GM18526 (cell line): Measurements from ENCODE around the gene TGM1.

Experiments used
- POLR2A ChIP-seq: IDR thresholded peaks from 3 replicates; pipeline ENCODE4 v1.6.1; 2011; ENCODE audit not compliant: insufficient read length; ENCODE audit errors: extremely low read depth

Gene TGM1

GRCh38 chr14:24279301-24280186 is 16.6 kb upstream of the TGM1 start:
- TF ChIP-seq POLR2A, result no peak

GRCh38 chr14:24278424-24278823 is 15.4 kb upstream of the TGM1 start:
- TF ChIP-seq POLR2A, result no peak

DNA sequence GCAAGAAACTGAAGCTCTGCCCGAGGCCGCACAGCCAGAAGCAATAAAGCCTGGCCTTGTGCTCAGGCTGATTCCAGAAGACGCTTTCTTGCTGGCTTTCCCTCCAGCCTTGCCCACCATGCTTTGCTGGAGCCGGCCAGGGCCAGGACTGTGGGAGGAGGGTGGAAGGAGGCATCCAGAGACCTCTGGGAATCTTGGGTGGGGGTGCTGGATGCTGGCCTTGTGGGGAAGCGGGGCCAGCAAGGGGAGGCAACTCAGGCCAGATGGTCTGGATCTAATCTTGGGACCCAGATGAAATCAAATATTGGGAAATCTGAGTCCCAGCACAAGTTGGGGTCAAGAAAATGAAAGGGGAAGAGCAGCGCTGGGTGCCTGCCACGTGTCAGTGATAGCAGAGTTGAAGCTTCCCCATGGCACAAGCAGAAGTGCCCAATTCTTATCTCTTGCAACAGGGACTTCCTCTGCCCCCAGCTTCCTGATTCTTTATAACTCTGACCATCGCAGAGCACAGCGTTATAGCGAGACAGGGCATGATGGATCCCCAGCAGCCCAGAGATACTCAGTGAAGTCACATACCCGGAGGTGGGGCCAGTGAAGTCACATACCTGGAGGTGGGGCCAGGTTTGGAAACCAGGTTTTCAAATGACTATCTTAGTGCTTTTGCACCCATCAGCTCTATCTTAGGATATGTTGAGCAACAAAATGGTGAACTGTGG is 14.8 kb upstream of the TGM1 start:
- TF ChIP-seq POLR2A, result no peak

DNA sequence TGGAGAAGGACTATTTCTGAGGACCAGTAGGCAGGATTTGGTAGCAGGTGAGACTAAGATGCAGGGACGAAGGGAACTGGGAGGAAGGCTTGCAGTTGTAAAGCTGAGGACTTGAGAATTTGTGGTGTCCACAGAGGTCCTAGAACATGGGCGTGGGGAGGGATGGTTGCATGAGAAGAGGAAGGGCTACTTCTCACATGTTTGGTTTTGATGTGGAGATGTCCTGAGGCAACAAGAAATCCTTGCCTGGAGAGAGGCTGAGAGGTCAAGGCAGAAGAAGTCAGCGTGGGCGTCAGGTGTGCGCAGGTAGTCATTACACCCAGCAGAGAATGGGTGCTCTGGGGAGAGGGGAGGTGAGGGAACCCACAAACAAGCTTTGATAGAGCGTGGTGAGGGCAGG is 14.1 kb upstream of the TGM1 start:
- no peak for TF ChIP-seq POLR2A

DNA sequence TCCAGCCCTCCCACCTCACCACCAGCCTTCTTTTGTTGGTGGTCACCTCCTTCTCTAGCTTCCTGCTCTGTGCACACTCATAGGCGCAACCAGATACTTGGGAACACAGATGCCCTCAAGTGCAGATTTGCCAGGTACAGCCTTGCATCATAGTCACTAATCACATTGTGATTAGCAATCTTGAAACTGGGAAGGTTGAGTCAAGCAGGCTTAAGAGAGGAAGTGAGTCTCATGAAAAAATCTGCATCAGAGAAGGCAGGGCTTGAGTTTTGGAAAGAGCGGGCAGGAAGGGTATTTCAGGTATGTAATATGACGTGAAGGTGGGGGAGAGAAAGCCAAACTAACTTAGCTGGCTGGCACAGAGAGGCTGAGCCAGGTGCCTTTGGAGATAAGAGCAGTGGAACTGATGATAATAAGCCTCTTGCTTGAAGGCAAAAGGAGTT is 11.1 kb upstream of the TGM1 start:
- TF ChIP-seq POLR2A, result peak; percentile 20

GRCh38 chr14:24273422-24273998 is 10.5 kb upstream of the TGM1 start:
- TF ChIP-seq POLR2A, result no peak

GRCh38 chr14:24272467-24272866 is 9.5 kb upstream of the TGM1 start:
- TF ChIP-seq POLR2A, result no peak

GRCh38 chr14:24271834-24272263 is 8.9 kb upstream of the TGM1 start:
- no peak for TF ChIP-seq POLR2A

GRCh38 chr14:24271134-24271833 is 8.3 kb upstream of the TGM1 start, which contains the start of gene RABGGTA:
RABGGTA (minus strand) TSS chr14:24271597; CDS start chr14:24271115, 482 bp downstream.
- peak; percentile 61 for TF ChIP-seq POLR2A

DNA sequence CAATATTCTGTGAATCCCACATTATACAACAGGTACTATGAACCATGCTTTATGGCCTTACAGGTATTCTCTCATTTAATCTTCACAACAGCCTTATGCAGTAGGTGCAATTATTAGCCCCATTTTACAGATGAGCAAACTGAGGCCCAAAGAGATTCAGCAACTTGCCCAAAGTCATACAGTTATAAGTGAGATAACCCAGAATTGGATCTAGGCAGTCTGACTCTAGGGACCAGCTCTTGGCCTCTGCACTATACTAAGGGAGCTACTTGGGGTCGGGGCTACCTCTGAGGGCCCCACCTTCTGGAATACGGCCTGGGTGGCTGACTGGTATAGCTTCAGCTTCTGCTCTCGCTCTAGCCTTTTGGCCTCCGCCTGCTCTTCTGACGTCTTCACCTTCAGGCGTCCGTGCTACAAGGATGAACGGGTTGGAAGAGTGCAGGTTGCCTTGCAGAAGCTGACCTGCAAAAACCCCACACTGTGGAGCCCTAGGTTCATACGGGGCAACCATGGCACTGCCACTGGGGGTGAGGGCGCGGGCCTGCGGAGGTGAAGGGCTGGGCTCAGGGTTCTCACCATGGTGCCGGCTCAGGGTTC is 7.7 kb upstream of the TGM1 start:
- no peak for TF ChIP-seq POLR2A

- TF ChIP-seq POLR2A, result no peak
Measured at GRCh38 chr14:24269910-24270536, 7.0 kb upstream of the TGM1 start.

- no peak for TF ChIP-seq POLR2A
Measured at GRCh38 chr14:24269368-24269767, 6.4 kb upstream of the TGM1 start.

DNA sequence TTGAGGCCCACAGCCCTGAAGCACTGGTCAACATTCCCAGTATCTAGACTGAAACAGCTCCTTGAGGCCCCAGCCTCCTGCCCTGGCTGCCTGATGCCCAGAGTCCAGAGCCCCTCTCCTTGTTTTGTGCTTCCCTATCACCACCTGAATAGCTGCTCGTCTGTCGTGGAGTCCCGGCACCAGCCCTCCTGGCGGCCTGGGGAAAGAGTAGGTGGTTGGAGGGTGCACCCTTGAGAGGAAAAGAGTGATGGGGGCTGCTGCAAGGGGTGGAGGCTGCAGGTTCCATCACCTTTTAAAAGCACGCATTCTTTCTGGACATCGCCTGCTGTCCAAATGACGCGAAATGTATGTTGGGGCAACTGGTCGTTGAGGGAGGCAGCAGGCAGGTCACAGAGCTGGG is 5.2 kb upstream of the TGM1 start:
- no peak for TF ChIP-seq POLR2A

GRCh38 chr14:24267516-24267915 is 4.5 kb upstream of the TGM1 start:
- TF ChIP-seq POLR2A, result no peak
